GM23338 (cell line): ENCODE measurements around the gene VENTX. TPM values are rescaled to one million over a fixed set of nuclear protein-coding genes. Genes with fewer than 3 reads are reported as not detected.

Experiments used
- ATAC-seq: fragments of 200-7000 bp; cut with Tn5 transposase; 3 replicates; pipeline ENCODE4 v1.9.1; 2020
- DNase-seq: peaks from one replicate; pipeline ENCODE4 v3.0.0-alpha.2; 2015; ENCODE audit warnings: low spot score
- H2AFZ ChIP-seq: fragments of 200-600 bp; sonication (generic); 2 replicates; pipeline ENCODE4 v1.8.0; 2016; ENCODE audit warnings: antibody characterized with exemption, mild to moderate bottlenecking, moderate library complexity
- H3F3A ChIP-seq: fragments of 200-600 bp; sonication (generic); replicated peaks from 2 replicates; pipeline ENCODE4 v1.8.0; 2017; ENCODE audit warnings: antibody characterized with exemption, mixed run types, low read depth
- H3K27ac ChIP-seq: fragments of 200-600 bp; sonication (generic); 2 replicates; pipeline ENCODE4 v1.6.1; 2016; ENCODE audit warnings: low read depth
- H3K27me3 ChIP-seq: fragments of 200-600 bp; sonication (generic); 2 replicates; pipeline ENCODE4 v1.8.0; 2016; ENCODE audit warnings: mild to moderate bottlenecking, mixed run types, moderate library complexity; ENCODE audit not compliant: insufficient read depth
- H3K36me3 ChIP-seq: fragments of 200-600 bp; sonication (generic); 2 replicates; pipeline ENCODE4 v1.8.0; 2016; ENCODE audit warnings: mild to moderate bottlenecking; ENCODE audit not compliant: insufficient read depth
- H3K4me1 ChIP-seq: fragments of 200-600 bp; sonication (generic); 2 replicates; pipeline ENCODE4 v1.8.0; 2016; ENCODE audit warnings: mild to moderate bottlenecking, moderate library complexity; ENCODE audit not compliant: insufficient read depth
- H3K4me2 ChIP-seq: fragments of 200-600 bp; sonication (generic); 2 replicates; pipeline ENCODE4 v1.7.1; 2017; ENCODE audit warnings: mixed run types
- H3K4me3 ChIP-seq: fragments of 200-600 bp; sonication (generic); 2 replicates; pipeline ENCODE4 v1.6.1; 2016; ENCODE audit warnings: mixed run types
- H3K79me2 ChIP-seq: fragments of 200-600 bp; sonication (generic); replicated peaks from 2 replicates; pipeline ENCODE4 v1.8.0; 2017; ENCODE audit warnings: mild to moderate bottlenecking; ENCODE audit not compliant: insufficient read depth
- H3K9me2 ChIP-seq: fragments of 200-600 bp; sonication (generic); 2 replicates; pipeline ENCODE4 v1.8.0; 2017; ENCODE audit not compliant: insufficient read depth
- H4K20me1 ChIP-seq: fragments of 200-600 bp; sonication (generic); replicated peaks from 2 replicates; pipeline ENCODE4 v1.8.0; 2017; ENCODE audit warnings: mild to moderate bottlenecking; ENCODE audit not compliant: insufficient read depth
- H3K27ac Mint-ChIP-seq: 2 replicates; pipeline ENCODE4 v1.8.0; 2020; ENCODE audit warnings: inconsistent platforms, mild to moderate bottlenecking, moderate library complexity, mixed read lengths
- H3K27me3 Mint-ChIP-seq: 3 replicates; pipeline ENCODE4 v1.8.0; 2022; ENCODE audit warnings: low read depth, mild to moderate bottlenecking, moderate library complexity, mixed read lengths, inconsistent platforms; ENCODE audit not compliant: insufficient read depth, poor library complexity
- H3K36me3 Mint-ChIP-seq: 3 replicates; pipeline ENCODE4 v1.8.0; 2021; ENCODE audit warnings: low read depth, mild to moderate bottlenecking, inconsistent platforms, moderate library complexity, mixed read lengths
- H3K4me1 Mint-ChIP-seq: 3 replicates; pipeline ENCODE4 v1.8.0; 2020; ENCODE audit warnings: mild to moderate bottlenecking, inconsistent platforms, mixed read lengths
- H3K4me3 Mint-ChIP-seq: 3 replicates; pipeline ENCODE4 v1.8.0; 2021; ENCODE audit warnings: moderate library complexity, mild to moderate bottlenecking, inconsistent platforms, mixed read lengths
- H3K9me3 Mint-ChIP-seq: 3 replicates; pipeline ENCODE4 v1.8.0; 2020; ENCODE audit warnings: moderate library complexity, mild to moderate bottlenecking, inconsistent platforms, mixed read lengths
- CREB1 ChIP-seq: fragments of 250-450 bp; sonication (Bioruptor Pico); IDR thresholded peaks from 2 replicates; pipeline ENCODE4 v1.5.0; 2020; ENCODE audit warnings: low read depth, mild to moderate bottlenecking, moderate library complexity
- CTCF ChIP-seq, 2 experiments: fragments of 200-600 bp in 1 of 2; sonication (generic) in 1 of 2; conservative IDR thresholded peaks; 2 replicates each; pipeline versions ENCODE4 v1.5.1 to v1.6.1; 2016 to 2017; ENCODE audit warnings: antibody characterized with exemption in 2 of 2, low read depth in 2 of 2, mild to moderate bottlenecking in 2 of 2, moderate library complexity in 1 of 2
- EZH2 ChIP-seq: fragments of 200-600 bp; sonication (generic); IDR thresholded peaks from one replicate; pipeline ENCODE4 v1.8.0; 2017; ENCODE audit warnings: antibody characterized with exemption, mild to moderate bottlenecking, low read depth; ENCODE audit not compliant: unreplicated experiment
- EZH2phosphoT487 ChIP-seq: fragments of 200-600 bp; sonication (generic); IDR thresholded peaks from one replicate; pipeline ENCODE4 v1.8.1; 2018; ENCODE audit warnings: antibody characterized with exemption; ENCODE audit not compliant: unreplicated experiment
- JUNB ChIP-seq: IDR thresholded peaks from one replicate; pipeline ENCODE4 v1.6.1; 2016; ENCODE audit warnings: antibody characterized with exemption; ENCODE audit not compliant: unreplicated experiment
- NANOG ChIP-seq: IDR thresholded peaks from 2 replicates; pipeline ENCODE4 v1.6.1; 2016; ENCODE audit warnings: antibody characterized with exemption, borderline replicate concordance
- POLR2AphosphoS5 ChIP-seq: IDR thresholded peaks from 2 replicates; pipeline ENCODE4 v1.6.1; 2016; ENCODE audit warnings: antibody characterized with exemption, low read depth
- REST ChIP-seq: IDR thresholded peaks from one replicate; pipeline ENCODE4 v1.6.1; 2018; ENCODE audit warnings: antibody characterized with exemption; ENCODE audit not compliant: unreplicated experiment
- STAT1 ChIP-seq: IDR thresholded peaks from one replicate; pipeline ENCODE4 v1.6.1; 2016; ENCODE audit warnings: antibody characterized with exemption; ENCODE audit not compliant: unreplicated experiment
- ZNF114 ChIP-seq: fragments of 250-450 bp; sonication (Bioruptor Pico); IDR thresholded peaks from 2 replicates; pipeline ENCODE4 v1.5.0; 2020; ENCODE audit warnings: mild to moderate bottlenecking, moderate library complexity
- ZNF331 ChIP-seq: fragments of 250-450 bp; sonication (Bioruptor Pico); IDR thresholded peaks from 2 replicates; pipeline ENCODE4 v1.5.0; 2020; ENCODE audit warnings: low read depth, mild to moderate bottlenecking, moderate library complexity
- polyA plus RNA-seq: library from polyadenylated mRNA; unstranded; fragments of >200 nt; fragmentation: Nextera tagmentation; extraction: Ambion mirVana; gene quantifications from 2 replicates; pipeline ENCODE4 v1.2.1, GENCODE V29; 2016
- total RNA-seq: library from RNA; depleted of rRNA; stranded (reverse); fragments of >200 nt; shearing (Covaris generic); gene quantifications from 2 replicates; pipeline ENCODE4 v1.2.3, GENCODE V29; 2014
- TF ChIP-seq, protein P1 (sequence below): IDR thresholded peaks from 2 replicates; pipeline ENCODE4 v1.6.1; 2016; ENCODE audit warnings: antibody characterized with exemption

Gene VENTX
- total and polyA plus RNA-seq, 2 experiments from 2014 or later, result 4.8 to 8.1 TPM

GRCh38 chr10:133217800-133218589 is 19.7 kb upstream of the VENTX start (continued):
- TF ChIP-seq REST, result no peak
- TF ChIP-seq POLR2AphosphoS5, result no peak
- TF ChIP-seq JUNB, result no peak
- TF ChIP-seq CREB1 (CRISPR knock-in tag), result no peak
- no peak for TF ChIP-seq ZNF114 (CRISPR knock-in tag)
- TF ChIP-seq STAT1, result no peak
- TF ChIP-seq, protein P1, sequence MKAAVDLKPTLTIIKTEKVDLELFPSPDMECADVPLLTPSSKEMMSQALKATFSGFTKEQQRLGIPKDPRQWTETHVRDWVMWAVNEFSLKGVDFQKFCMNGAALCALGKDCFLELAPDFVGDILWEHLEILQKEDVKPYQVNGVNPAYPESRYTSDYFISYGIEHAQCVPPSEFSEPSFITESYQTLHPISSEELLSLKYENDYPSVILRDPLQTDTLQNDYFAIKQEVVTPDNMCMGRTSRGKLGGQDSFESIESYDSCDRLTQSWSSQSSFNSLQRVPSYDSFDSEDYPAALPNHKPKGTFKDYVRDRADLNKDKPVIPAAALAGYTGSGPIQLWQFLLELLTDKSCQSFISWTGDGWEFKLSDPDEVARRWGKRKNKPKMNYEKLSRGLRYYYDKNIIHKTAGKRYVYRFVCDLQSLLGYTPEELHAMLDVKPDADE, result no peak
- no peak for TF ChIP-seq EZH2
- TF ChIP-seq ZNF331 (CRISPR knock-in tag), result no peak
- no peak for TF ChIP-seq CTCF (conservative IDR thresholded peaks at IDR 0.05; ENCODE audit: low read depth in 2 of 2)
- no peak for TF ChIP-seq NANOG
- TF ChIP-seq EZH2phosphoT487, result no peak

DNA sequence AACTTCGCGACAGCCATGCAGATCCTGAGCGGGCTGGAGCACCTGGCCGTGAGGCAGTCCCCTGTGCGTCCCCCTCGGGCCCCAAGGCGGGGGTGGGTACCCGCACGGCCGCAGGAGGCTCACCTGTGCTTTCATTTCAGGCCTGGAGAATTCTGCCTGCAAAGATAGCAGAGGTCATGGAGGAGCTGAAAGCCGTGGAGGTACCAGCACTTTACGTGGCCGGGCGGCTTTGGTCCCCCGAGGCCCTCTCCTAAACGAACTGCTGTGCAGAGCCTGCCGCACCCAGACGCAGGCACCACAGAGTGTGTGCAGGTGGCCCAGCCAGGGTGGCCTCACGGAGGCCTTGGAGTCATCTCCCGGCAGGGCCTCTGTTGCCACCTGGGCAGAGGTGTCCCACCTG is 18.8 kb upstream of the VENTX start:
- no peak for DNase-seq
- TF ChIP-seq EZH2, result no peak
- TF ChIP-seq CTCF (conservative IDR thresholded peaks at IDR 0.05; ENCODE audit: low read depth in 2 of 2), result no peak
- TF ChIP-seq, protein P1, result no peak
- TF ChIP-seq NANOG, result no peak
- TF ChIP-seq JUNB, result no peak
- TF ChIP-seq CREB1 (CRISPR knock-in tag), result no peak
- TF ChIP-seq POLR2AphosphoS5, result no peak

More for the DNA sequence above, 18.8 kb upstream of the VENTX start:
- Mint-ChIP-seq H3K4me3 (no peak overlapping the region), H3K4me1 (peaks cover 3% of the 10 kb centered on the region), H3K9me3 (no peaks in the 10 kb centered on the region; the same call in 2 of the 3 replicates), H3K36me3 (peaks cover 3% of the 10 kb centered on the region; the same call in 1 of the 3 replicates), H3K27me3 (peaks cover 12% of the 10 kb centered on the region), H3K27ac (no peak overlapping the region)
- Histone ChIP-seq H3K36me3 (no peaks in the 10 kb centered on the region), H3K4me3 (no peak overlapping the region), H3K4me2 (no peak overlapping the region), H3K27me3 (no peaks in the 10 kb centered on the region), H3K27ac (no peak overlapping the region), H3K9me2 (no peaks in the 10 kb centered on the region), H3K4me1 (0 out of 2 replicates have a peak, but pooled peaks cover 4% of the 10 kb centered on the region), H2AFZ (no peak overlapping the region), H3F3A (peaks cover 14% of the 10 kb centered on the region; the same call in 1 of the 2 replicates), H3K79me2 (no peaks in the 10 kb centered on the region), H4K20me1 (no peaks in the 10 kb centered on the region)
- ATAC-seq, result peak; percentile 5; the same call in 1 of the 3 replicates
